HUES6 (cell line): Measurements from ENCODE around the gene REXO4.
"Not testable (repeated sequence)": the region's sequence is repeated elsewhere in the genome, so short reads cannot be mapped to it uniquely, and the experiment has no call there.

Experiments
- H3K27ac ChIP-seq: 2 replicates; pipeline ENCODE4 v1.7.0; 2013; ENCODE audit warnings: low read depth, mild to moderate bottlenecking, low read length, inconsistent platforms
- H3K27me3 ChIP-seq: 2 replicates; pipeline ENCODE4 v1.6.1; 2013; ENCODE audit warnings: low read length; ENCODE audit not compliant: control insufficient read depth, insufficient read depth
- H3K36me3 ChIP-seq: 2 replicates; pipeline ENCODE4 v1.6.1; 2013; ENCODE audit warnings: low read length; ENCODE audit not compliant: control insufficient read depth, insufficient read depth
- H3K4me1 ChIP-seq: 2 replicates; pipeline ENCODE4 v1.6.1; 2013; ENCODE audit warnings: low read length; ENCODE audit not compliant: control insufficient read depth, insufficient read depth
- H3K4me3 ChIP-seq: 2 replicates; pipeline ENCODE4 v1.5.1; 2013; ENCODE audit warnings: low read depth, low read length
- H3K9ac ChIP-seq: one replicate; pipeline ENCODE4 v1.6.1; 2013; ENCODE audit warnings: mild to moderate bottlenecking, low read length
- H3K9me3 ChIP-seq: 2 replicates; pipeline ENCODE4 v1.6.1; 2013; ENCODE audit warnings: low read depth, low read length; ENCODE audit not compliant: control insufficient read depth, insufficient read depth

REXO4 gene

DNA sequence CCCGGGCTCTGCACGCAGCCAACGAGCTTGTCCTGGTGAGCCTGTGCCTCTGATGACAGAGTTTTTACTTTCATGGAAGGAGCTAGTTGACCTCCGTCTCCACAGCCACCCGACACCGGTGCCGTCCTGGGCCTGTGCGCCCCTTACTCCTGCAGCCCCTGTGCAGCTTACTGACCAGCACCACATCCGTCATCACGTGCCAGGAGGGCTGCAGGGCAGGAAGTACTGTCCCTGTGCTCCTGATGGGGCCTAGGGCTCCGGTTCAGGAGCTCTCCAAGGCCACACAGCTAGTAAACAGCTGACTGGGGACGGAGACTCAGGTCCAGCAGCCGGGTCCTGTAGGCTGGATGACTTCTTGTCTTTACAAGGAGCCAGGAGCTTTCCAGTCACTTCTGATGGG lies 31.5 kb downstream of the REXO4 start:
- Histone ChIP-seq H3K9ac (no peak overlapping the region), H3K9me3 (peaks cover 18% of the 10 kb centered on the region)

DNA sequence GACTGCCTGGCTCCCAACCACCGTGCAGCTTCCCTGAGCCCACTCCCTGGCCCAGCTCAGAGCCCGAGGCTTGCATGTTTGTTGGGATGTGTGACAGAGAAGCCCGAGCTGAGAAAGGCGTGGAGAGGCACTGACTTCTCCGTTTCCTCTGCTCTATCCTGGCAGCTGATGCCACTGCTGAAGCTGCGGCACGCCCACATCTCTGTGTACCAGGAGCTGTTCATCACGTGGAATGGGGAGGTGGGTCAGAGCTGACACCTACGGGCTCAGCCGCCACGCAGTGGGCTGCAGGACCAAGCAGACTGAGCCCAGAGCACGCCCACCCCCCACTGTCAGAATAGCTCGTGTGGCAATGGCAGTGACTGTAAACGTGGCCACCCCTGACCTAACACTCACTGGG lies 32.4 kb downstream of the REXO4 start:
- no peaks in the 10 kb centered on the region for H3K36me3 ChIP-seq
- peaks cover 15% of the 10 kb centered on the region for H3K9me3 ChIP-seq
- no peaks in the 10 kb centered on the region for H3K4me1 ChIP-seq
- no peak overlapping the region for H3K9ac ChIP-seq
- no peaks in the 10 kb centered on the region for H3K27me3 ChIP-seq
- H3K4me3 ChIP-seq: no peak overlapping the region
- no peak overlapping the region for H3K27ac ChIP-seq

More for the DNA sequence above, 31.5 kb downstream of the REXO4 start:
- no peaks in the 10 kb centered on the region for H3K36me3 ChIP-seq
- no peak overlapping the region for H3K4me3 ChIP-seq
- H3K27ac ChIP-seq: no peak overlapping the region
- H3K27me3 ChIP-seq: no peaks in the 10 kb centered on the region
- H3K4me1 ChIP-seq: no peaks in the 10 kb centered on the region

DNA sequence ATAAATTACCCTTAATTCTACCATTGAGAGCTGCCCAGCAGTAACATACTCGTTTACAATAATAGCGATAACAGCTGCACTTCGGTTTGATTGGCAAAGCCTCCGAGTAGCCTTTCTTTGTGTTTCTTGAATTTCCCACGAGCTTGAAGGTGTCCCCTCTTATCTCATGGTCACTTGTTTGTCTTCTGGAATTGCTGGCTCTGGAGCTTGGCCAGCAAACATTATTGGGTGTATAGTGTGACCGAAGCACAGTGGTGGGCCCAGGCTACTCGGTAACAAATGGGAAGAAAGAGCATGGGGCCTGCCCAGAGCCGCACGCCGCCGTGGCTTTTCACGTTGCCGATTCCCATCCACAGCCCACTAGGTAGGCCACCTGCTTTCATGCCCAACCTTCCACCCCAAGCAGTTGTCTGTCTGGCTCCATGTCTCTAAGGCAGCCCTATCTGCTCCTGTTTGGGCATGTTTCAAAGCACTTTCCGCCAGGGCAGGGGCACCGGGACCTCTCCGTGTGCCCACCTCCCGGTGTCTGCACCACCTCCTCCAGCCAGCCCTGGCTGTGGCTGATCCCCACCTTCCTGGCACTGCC lies 33.0 kb downstream of the REXO4 start:
- H3K9me3 ChIP-seq: peaks cover 11% of the 10 kb centered on the region; the same call in 1 of the 2 replicates
- no peak overlapping the region for H3K27ac ChIP-seq
- H3K4me1 ChIP-seq: no peaks in the 10 kb centered on the region
- H3K36me3 ChIP-seq: no peaks in the 10 kb centered on the region
- no peak overlapping the region for H3K4me3 ChIP-seq
- H3K27me3 ChIP-seq: no peaks in the 10 kb centered on the region
- no peak overlapping the region for H3K9ac ChIP-seq

DNA sequence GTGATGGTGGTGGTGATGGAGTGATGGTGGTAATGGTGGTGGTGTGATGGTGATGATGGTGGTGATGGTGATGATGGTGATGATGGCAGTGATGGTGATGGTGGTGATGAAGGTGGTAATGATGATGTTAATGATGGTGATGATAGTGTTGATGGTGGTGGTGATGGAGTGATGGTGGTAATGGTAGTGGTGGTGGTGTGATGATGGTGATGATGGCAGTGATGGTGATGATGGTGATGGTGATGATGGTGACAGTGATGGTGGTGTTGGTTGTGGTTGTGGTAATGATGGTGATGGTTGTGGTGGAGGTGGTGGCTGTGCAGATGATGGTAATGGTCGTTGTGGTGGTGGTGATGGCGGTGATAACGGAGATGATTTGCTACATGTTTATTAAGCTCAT lies 34.4 kb downstream of the REXO4 start:
- H3K4me3 ChIP-seq: no peak overlapping the region

DNA sequence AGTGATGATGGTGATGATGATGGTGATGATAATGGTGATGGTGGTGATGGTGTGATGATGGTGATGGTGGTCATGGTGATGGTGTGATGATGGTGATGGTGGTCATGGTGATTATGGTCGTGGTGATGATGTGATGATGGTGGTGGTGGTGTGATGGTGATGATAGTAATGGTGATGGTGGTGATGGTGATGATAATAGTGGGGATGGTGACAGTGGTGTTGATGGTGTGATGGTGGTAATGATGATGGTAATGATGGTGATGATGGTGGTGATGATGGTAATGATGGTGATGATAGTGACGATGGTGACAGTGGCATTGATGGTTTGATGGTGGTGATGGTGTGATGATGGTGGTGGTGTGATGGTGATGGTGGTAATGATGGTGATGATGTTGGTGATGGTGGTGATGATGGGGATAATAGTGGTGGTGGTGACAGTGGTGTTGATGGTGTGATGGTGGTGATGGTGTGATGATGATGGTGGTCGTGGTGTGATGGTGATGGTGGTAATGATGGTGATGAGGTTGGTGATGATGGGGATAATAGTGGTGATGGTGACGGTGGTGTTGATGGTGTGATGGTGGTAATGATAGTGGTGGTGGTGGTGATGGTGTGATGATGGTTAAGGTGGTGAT lies 35.2 kb downstream of the REXO4 start:
- H3K27me3 ChIP-seq: 0 out of 2 replicates have a peak, but pooled peaks cover 3% of the 10 kb centered on the region
- H3K4me1 ChIP-seq: peaks cover 3% of the 10 kb centered on the region; the same call in 1 of the 2 replicates
- no peaks in the 10 kb centered on the region for H3K36me3 ChIP-seq
- H3K4me3 ChIP-seq: no peak overlapping the region
- H3K27ac ChIP-seq: no peak overlapping the region
- H3K9me3 ChIP-seq: peaks cover 11% of the 10 kb centered on the region; the same call in 1 of the 2 replicates
- no peak overlapping the region for H3K9ac ChIP-seq

More for the DNA sequence above, 34.4 kb downstream of the REXO4 start:
- Histone ChIP-seq H3K4me1 (no peaks in the 10 kb centered on the region; the same call in 1 of the 2 replicates), H3K27ac (no peak overlapping the region), H3K36me3 (no peaks in the 10 kb centered on the region), H3K9ac (no peak overlapping the region), H3K9me3 (peaks cover 11% of the 10 kb centered on the region; the same call in 1 of the 2 replicates), H3K27me3 (0 out of 2 replicates have a peak, but pooled peaks cover under 1% of the 10 kb centered on the region)

DNA sequence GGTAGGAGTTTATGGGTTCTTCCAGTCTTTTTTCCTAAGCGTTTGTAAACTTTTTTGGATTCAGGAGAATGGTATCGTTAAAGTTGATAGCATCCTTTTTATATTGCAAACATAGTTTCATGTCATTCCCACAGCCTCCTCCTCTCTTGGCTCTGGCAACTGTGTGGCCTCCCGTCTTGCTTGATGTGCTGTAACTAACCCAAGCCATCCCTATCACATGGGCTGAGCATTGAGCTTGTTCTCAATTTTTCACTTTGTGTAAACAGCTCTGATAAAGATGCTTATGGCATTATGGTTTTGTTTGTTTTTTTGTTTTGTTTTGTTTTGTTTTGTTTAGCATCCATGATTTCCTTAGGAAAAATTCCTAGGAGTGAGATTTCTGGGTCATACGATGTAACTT lies 37.1 kb downstream of the REXO4 start:
- H3K4me1 ChIP-seq: peaks cover 3% of the 10 kb centered on the region; the same call in 1 of the 2 replicates
- H3K4me3 ChIP-seq: no peak overlapping the region
- H3K9me3 ChIP-seq: peaks cover 11% of the 10 kb centered on the region; the same call in 1 of the 2 replicates
- no peaks in the 10 kb centered on the region for H3K36me3 ChIP-seq
- no peak overlapping the region for H3K9ac ChIP-seq
- no peak overlapping the region for H3K27ac ChIP-seq
- peaks cover 12% of the 10 kb centered on the region; the same call in 1 of the 2 replicates for H3K27me3 ChIP-seq

DNA sequence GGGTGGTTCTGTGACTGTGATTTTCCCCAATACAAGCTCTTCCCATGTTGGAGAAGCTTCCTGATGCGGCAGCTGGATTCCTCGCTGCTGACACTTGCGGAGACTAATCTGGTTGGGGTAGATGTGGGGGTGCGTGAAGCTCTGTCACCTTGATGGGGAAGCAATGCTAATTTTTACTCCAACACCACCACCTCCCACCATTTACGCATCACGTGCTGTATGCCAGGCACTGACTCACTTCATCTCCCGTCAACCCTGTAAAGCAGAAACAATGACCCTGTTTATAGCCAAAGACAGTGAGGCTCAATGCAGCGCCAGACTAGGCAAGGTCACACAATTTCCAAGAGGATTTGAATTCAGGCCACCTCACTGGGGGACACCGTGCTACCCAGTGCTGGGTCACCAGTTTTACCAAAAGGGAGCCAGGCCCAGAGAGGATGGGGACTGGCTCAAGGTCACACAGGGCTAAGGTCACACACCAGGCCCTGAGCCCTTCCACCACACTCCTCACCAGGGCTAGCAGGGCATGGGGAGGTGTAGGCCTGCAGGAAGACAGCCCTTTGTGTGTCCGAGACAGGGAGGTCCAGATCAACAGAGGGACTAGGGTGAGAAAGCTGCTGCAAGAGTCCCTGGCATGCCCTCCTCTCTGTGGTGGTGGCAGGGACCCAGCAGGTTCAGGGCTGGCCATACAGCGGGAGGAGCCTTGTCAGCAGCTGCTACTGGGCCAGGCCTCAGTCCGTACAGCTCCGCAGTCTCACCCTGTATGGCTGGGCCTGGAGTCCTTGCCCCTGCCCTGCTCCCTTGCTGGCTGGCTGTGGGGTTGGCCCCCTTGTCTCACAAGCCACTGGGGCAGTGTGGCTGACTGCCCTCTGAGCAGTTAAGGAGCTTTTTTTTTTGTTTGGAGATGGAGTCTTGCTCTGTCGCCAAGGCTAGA lies 38.4 kb downstream of the REXO4 start:
- no peaks in the 10 kb centered on the region for H3K36me3 ChIP-seq
- peaks cover 12% of the 10 kb centered on the region; the same call in 1 of the 2 replicates for H3K27me3 ChIP-seq
- no peak overlapping the region for H3K4me3 ChIP-seq
- H3K9ac ChIP-seq: no peak overlapping the region
- peaks cover 3% of the 10 kb centered on the region; the same call in 1 of the 2 replicates for H3K4me1 ChIP-seq
- H3K9me3 ChIP-seq: peaks cover 11% of the 10 kb centered on the region; the same call in 1 of the 2 replicates
- H3K27ac ChIP-seq: no peak overlapping the region

DNA sequence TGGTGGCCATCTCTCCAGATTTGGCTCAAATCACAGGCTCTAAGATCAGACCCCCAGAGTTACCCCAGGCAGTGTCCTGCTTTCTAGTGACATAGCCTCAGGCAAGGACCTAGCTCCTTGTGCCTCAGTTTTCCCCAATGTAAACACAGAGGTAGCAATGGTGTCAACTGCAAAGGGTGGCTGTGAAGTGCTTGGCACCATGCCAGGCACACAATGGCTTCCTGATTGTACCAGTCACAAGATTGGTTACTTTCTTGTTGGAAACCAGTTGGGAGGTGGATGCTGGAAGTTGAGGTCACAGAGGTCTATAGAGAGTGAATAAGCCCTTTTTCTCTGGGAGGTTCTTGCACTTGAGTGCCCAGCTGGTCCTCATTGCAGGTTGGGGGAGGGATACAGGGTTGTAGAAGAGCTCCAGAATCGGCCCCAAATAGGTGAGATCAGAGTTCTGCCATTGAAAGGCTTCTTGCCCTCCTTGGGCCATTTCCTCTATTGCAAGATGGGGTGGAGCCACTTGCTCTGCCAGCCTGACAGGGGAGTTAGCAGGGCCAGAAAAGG lies 39.3 kb downstream of the REXO4 start:
- peaks cover 12% of the 10 kb centered on the region; the same call in 1 of the 2 replicates for H3K27me3 ChIP-seq
- H3K36me3 ChIP-seq: no peaks in the 10 kb centered on the region
- no peak overlapping the region for H3K9ac ChIP-seq
- H3K4me3 ChIP-seq: no peak overlapping the region
- H3K4me1 ChIP-seq: peaks cover 3% of the 10 kb centered on the region; the same call in 1 of the 2 replicates
- no peak overlapping the region for H3K27ac ChIP-seq
- H3K9me3 ChIP-seq: peaks cover 9% of the 10 kb centered on the region; the same call in 1 of the 2 replicates

DNA sequence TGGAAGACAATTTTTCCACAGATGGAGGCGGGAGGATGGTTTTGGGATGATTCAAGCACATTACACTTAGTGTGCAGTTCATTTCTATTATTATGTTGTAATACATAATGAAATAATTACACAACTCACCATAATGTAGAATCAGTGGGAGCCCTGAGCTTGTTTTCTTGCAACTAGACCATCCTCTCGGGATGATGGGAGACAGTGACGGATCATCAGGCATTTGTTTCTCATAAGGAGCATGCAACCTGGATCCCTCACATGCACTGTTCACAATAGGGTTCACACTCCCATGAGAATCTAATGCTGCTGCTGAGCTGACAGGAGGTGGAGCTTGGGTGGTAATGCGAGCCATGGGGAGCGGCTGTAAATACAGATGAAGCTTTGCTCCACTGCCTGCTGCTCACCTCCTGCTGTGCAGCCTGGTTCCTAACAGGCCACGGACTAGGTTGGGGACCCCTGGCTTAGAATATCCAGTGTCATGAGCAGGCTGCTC lies 40.0 kb downstream of the REXO4 start:
- Histone ChIP-seq H3K27ac (no peak overlapping the region), H3K36me3 (peaks cover 6% of the 10 kb centered on the region), H3K4me3 (no peak overlapping the region), H3K27me3 (peaks cover 12% of the 10 kb centered on the region; the same call in 1 of the 2 replicates), H3K9ac (no peak overlapping the region), H3K4me1 (peaks cover 3% of the 10 kb centered on the region; the same call in 1 of the 2 replicates), H3K9me3 (peaks cover 2% of the 10 kb centered on the region; the same call in 1 of the 2 replicates)

DNA sequence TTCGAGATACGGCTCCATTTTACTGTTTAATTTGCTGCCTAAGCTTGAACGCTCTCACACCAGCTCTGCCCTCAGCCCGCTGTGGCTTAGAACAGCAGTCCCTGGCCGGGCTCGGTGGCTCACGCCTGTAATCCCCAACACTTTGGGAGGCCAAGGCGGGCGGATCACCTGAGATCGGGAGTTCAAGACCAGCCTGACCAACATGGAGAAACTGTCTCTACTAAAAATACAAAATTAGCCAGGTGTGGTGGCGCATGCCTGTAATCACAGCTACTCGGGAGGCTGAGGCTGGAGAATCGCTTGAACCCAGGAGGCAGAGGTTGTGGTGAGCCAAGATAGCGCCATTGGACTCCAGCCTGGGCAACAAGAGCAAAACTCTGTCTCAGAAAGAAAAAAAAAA lies 40.5 kb downstream of the REXO4 start:
- not testable (repeated sequence) for H3K4me3 ChIP-seq, H3K9me3 ChIP-seq, H3K27ac ChIP-seq, H3K9ac ChIP-seq, H3K4me1 ChIP-seq
- peaks cover 11% of the 10 kb centered on the region for H3K36me3 ChIP-seq
- peaks cover 12% of the 10 kb centered on the region; the same call in 1 of the 2 replicates for H3K27me3 ChIP-seq
